ENCODE measurements around the gene TMEM18. TPM values are rescaled to one million over a fixed set of nuclear protein-coding genes. Genes with fewer than 3 reads are reported as not detected.

The TMEM18 gene
- total and polyA plus RNA-seq, 2 of the 4 experiments (the other 2 are of a cell fraction) = 15.2 to 30.2 TPM

DNA sequence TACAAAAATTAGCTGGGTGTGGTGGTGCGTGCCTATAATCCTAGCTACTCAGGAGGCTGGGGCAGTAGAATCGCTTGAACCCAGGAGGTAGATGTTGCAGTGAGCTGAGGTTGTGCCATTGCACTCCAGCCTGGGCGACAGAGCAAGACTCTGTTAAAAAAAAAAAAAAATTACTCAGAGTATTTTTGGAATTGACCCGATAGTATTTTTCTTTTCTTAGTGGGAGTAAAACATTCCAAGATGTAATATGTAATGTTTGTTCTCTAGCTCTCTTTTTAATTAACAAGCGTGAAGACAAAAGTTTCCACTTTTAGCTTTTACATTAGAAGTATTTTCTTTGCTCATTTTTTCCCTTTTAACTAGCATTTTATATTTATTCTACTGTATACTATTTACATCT, 12.0 kb upstream of the TMEM18 start:
- DNase-seq (no peak), ATAC-seq (ENCODE audit: low read depth) (no peak)
- Histone ChIP-seq H3K36me3 (ENCODE audit: control insufficient read depth, insufficient read depth, low read length) (no peaks in the 10 kb centered on the region), H2AK5ac (ENCODE audit: low read depth, low read length) (no peak overlapping the region), H3K4ac (ENCODE audit: low read depth, low read length) (no peak overlapping the region), H3K14ac (replicated peaks; ENCODE audit: low read depth, low read length) (no peak overlapping the region), H4K91ac (ENCODE audit: insufficient read depth, low read depth, low read length) (no peak overlapping the region), H3K23ac (ENCODE audit: low read depth, low read length) (no peak overlapping the region), H2BK120ac (ENCODE audit: low read depth, low read length) (no peak overlapping the region), H3K4me1 (ENCODE audit: control insufficient read depth, insufficient read depth, low read length) (peaks cover 3% of the 10 kb centered on the region), H3K27ac (ENCODE audit: insufficient read depth, low read length) (no peak overlapping the region), H3K9ac (ENCODE audit: low read depth, low read length) (no peak overlapping the region), H3K9me3 (ENCODE audit: control insufficient read depth, insufficient read depth, low read length) (peaks cover 7% of the 10 kb centered on the region; the same call in 1 of the 2 replicates), H3K56ac (ENCODE audit: extremely low read depth, insufficient read depth, low read length) (no peak overlapping the region), H2BK5ac (ENCODE audit: low read depth, low read length, poor library complexity, severe bottlenecking) (no peak overlapping the region), H3K4me2 (ENCODE audit: low read depth, low read length) (no peak overlapping the region), H4K8ac (ENCODE audit: low read depth in 2 of 2, low read length in 2 of 2) (no peak overlapping the region), H2AK9ac (replicated peaks; ENCODE audit: low read depth, low read length, poor library complexity) (no peak overlapping the region), H4K5ac (ENCODE audit: low read depth, low read length) (no peak overlapping the region), H3K27me3 (ENCODE audit: control insufficient read depth, insufficient read depth, low read length) (no peaks in the 10 kb centered on the region), H2BK15ac (ENCODE audit: low read depth, low read length) (no peak overlapping the region), H4K20me1 (ENCODE audit: insufficient read depth, low read length) (no peaks in the 10 kb centered on the region), H2BK20ac (ENCODE audit: low read depth, low read length) (no peak overlapping the region), H3K18ac (ENCODE audit: low read depth, low read length) (no peak overlapping the region), H3K4me3 (ENCODE audit: insufficient read depth, low read depth, low read length) (no peak overlapping the region), H3K9me1 (ENCODE audit: insufficient read depth, low read length) (no peaks in the 10 kb centered on the region), H3K79me1 (ENCODE audit: low read depth in 1 of 2, low read length in 2 of 2) (no peaks in the 10 kb centered on the region), H2AFZ (replicated peaks; ENCODE audit: low read length, poor library complexity) (no peak overlapping the region)
- WGBS, 2 experiments (ENCODE audit: extremely low coverage in 2 of 2, insufficient read length in 1 of 2) = 80% methylated on average over 1 of the region's 5 CpGs; no CpG with 5 or more reads in 1 of the 2 experiments
- dilution Hi-C loops (cut with HindIII; ENCODE audit: low sequenced_read_pairs, unreplicated experiment) = no loop called here
- intact Hi-C loops (cut with micrococcal nuclease) = no loop called here
- ChIA-PET CTCF (interaction anchor here (0.6 to 0.7 kb wide), 3 partner anchors 23 to 1206 kb away, joined by 3 to 4 read pairs (median 4); no protein-coding TSS in a partner anchor), POLR2A (ENCODE audit: unreplicated experiment) (interaction anchor here (0.6 kb wide), 1 partner anchor 44 kb away, joined by 5 read pairs; no protein-coding TSS in a partner anchor)
- no TSS peak for BruUV-seq (replicated peaks)
- in situ Hi-C loops (cut with MboI; ENCODE audit: low sequenced_read_pairs) = no loop called here
- TF ChIP-seq MXI1 (IDR thresholded peaks at IDR 0.05; ENCODE audit: borderline replicate concordance, low read depth, low read length) (no peak), RAD21 (IDR thresholded peaks at IDR 0.05; ENCODE audit: low read length) (no peak)

Measured in IMR-90 (cell line).